EL (cell line): ENCODE measurements around the gene NFIB.
A peak's percentile ranks its signal among the peaks of the same experiment; 100 is the strongest.

Experiments used
- DNase-seq: peaks from one replicate; pipeline ENCODE4 v3.0.0-alpha.2; 2016

The NFIB gene

DNA sequence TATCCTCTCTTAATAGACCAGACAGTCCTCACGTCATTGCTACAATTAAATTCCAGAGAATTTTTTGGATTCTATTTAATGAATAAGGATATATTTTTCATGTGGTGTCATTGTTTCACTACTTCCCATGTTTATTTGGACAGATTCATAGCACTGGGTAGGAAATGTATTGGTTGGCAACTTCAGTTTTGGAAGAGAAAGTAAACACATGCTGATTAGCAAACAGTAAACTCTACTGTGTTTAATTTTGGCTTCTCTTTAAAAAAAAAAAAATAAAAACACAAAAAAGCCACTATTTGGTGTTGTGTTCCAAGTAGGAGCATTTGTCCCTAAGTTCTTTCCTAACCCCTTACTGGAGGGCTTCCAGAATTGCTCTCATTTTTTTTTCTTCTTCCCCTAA, 77.3 kb downstream of the NFIB start:
- no peak for DNase-seq

DNA sequence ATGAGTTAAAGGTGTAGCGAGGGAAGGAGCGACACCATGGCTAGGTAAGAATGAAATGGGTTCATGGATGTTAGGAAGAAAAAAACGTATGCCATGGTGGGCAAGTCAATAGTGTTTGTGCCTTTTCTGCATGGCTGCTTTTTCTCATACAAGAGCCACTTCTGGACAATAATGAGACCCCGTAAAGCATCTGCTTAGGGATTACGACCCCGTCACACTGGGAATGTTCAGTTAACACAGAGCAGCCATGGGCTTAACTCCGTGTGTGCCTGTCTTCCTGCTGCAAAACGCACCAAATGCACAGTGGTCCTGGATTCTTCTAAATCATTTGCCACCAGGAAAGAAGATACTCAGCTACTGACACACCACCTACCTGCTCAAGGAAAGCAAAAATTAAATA, 81.8 kb downstream of the NFIB start:
- DNase-seq, result no peak

DNA sequence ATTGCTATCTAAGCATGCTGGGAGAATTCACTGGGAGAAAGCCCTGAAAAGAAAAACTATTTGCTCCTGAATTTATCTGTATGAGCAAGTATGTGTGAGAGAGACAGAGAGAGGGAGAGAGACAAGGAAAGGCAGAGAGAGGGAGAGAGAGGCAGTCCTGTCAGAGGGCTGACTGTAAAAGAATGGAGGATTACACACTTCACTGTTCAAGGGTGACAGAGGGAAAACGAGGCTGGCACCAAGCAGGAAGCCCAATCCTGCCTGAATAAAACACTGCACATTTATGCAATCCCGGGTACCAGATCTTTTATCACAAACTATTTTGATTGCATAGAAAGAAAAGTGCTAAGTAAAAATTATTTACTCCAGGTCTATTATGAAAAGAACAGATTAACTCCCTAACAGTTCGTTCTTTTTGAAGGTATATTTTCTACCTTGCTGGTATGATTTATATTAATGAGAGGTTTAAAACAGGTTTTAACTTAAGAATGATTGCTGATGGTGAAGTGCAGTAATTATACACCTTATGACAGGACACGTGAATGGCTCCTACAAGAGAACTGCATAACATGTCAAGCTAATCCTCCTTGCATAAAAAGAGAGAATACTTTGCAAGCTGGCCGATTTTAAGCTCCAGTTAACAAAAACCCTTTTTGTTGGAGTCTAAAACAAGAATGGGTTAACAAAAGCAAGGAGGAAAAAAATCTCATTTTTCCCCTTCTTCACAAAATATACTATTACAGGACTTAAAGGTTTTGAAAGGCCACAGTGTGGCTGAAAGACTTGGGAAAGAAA, 82.5 kb downstream of the NFIB start:
- no peak for DNase-seq

GRCh38 chr9:14228602-14229001, 85.3 kb downstream of the NFIB start:
- DNase-seq, result no peak

DNA sequence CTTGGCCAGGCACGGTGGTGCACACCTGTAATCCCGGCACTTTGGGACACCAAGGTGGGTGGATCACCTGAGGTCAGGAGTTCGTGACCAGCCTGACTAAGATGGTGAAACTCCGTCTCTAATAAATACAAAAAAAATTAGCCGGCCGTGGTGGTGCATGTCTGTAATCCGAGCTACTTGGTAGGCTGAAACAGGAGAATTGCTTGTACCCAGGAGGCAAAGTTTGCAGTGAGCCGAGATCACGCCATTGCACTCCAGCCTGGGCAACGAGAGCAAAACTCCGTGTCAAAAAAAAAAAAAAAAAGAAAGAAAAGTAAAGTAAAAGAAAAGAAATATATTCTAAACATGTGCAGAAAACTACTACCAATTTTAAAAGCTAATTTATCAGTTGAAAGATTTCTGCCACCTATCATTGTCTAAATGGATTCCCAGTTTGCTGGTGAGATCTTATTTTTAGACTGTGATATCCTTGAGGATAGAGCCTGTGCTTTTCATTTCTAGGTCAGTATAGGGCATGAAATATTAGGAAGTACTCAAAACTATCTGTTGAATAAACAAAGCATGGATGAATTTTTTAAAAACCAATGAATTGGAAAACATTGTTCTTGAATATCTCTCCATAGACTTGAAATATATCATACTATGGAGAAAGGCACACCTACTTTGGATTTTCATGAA, 86.9 kb downstream of the NFIB start:
- DNase-seq, result no peak

DNA sequence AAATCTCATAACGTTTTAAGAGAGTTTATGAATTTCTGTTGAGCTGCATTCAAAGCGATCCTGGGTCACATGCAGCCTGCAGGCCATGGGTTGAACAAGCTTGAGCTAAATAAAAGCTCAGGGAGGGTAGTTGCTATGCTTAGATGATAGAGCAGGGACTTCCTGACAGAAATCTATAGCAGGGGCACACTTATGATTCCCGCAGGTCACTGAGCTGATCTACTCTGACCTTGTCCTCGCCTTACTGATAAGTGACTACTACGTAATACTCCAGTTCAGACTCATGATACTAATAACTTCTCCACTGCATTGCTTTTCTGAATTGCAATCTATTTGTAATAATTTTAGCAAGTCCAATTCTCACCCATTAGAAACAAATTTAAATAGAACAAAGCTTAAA, 90.9 kb downstream of the NFIB start:
- DNase-seq, result no peak

GRCh38 chr9:14222149-14222835, 91.6 kb downstream of the NFIB start:
- DNase-seq, result no peak

- peak; percentile 87 for DNase-seq
Measured at GRCh38 chr9:14221558-14221957, 92.4 kb downstream of the NFIB start.

- peak; percentile 34 for DNase-seq
Measured at GRCh38 chr9:14221119-14221518, 92.8 kb downstream of the NFIB start.

- DNase-seq, result no peak
Measured at GRCh38 chr9:14220256-14220655, 93.7 kb downstream of the NFIB start.

GRCh38 chr9:14219850-14220249, 94.1 kb downstream of the NFIB start:
- no peak for DNase-seq

GRCh38 chr9:14218253-14218652, 95.7 kb downstream of the NFIB start:
- no peak for DNase-seq

- DNase-seq, result no peak
Measured at GRCh38 chr9:14216612-14217194, 97.2 kb downstream of the NFIB start.

DNA sequence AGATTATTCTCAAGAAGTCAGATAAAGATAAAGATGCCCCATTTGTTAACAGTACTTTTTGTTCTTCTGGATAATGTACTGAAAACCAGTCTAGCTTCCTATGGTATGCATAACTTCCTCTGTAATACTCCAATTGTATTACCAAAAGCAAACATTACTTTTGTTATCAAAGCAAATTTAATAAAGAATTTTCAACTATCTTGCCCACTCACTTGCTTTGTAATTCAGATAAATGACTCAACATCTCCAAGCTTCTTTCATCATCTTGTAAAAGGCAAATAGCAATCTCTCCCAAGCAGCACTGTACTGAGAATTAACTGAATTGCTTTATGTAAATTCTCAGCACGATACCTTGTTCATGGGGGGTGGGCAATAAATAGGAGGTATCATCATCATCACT, 98.3 kb downstream of the NFIB start:
- DNase-seq, result peak; percentile 15

DNA sequence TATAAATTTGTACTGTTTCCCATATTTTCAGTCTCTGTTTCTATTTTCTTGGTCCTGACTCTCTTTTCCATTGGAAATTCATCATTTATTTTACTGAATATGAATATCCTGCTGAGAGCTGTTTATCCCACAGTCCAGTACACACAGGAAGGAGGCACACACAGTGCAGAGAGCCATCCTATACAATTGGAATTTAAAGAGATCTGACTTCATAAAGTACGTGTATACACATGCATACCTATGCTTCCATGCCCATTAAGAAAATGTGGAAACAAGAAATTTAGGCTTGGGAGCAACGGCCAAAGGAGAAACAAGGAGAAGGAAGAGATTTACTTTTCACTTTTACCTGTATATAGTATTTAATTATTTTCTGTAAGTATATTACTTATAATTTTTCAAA, 99.2 kb downstream of the NFIB start:
- DNase-seq, result no peak

GRCh38 chr9:14214065-14214684, 99.8 kb downstream of the NFIB start:
- no peak for DNase-seq

GRCh38 chr9:14213504-14213903, 100.4 kb downstream of the NFIB start:
- DNase-seq, result no peak

DNA sequence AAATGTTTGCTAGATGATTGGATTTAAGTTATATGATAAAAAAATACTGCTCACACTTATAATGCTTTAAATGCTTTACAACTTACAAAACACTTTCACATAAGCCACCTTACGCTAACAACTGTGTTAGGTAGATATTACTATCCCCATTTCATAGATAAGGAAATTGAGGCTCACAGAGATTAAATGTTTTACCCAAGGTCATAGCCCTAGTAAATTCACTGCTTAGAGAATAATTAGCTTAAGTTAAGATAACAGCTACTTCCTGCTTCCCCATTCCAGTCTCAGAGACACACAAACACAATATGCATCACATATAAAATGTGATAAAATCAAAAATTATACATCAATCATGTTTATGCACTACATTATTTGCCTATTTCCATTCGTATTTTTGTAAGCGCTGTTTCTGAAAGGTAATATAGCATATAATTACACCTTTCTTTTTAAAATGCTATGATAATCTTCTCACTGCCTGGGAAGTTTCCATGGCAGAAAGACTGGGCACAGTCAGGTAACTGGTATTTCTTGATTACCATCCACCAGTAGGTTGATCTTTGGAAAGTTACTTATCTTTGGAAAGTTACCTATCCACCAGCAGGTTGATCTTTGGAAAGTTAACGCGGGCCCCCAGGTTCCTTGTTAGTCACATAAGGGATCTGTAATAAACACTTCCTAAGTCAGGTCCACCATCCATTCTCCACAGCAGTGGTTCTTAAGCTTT, 101.1 kb downstream of the NFIB start:
- no peak for DNase-seq

DNA sequence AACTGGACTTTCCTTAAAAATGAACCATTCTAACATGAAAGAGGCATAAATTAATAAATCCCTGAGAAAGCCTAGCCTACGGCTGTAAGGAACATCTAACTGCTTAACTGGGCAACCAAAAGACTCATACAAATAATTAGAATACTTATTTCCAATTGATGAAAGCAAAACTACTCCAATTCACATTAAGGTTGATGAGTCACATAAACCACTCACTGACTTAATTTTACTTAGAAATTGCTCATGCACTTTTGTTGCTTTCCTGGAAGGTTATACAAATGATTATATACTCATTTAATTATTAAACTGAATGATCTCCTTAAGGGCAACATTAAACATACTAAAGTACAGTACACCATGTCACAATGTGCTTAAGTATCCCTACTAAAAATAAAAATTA, 101.9 kb downstream of the NFIB start:
- peak; percentile 15 for DNase-seq

- DNase-seq, result no peak
Measured at GRCh38 chr9:14211564-14211963, 102.4 kb downstream of the NFIB start.

- no peak for DNase-seq
Measured at GRCh38 chr9:14210428-14210827, 103.5 kb downstream of the NFIB start.
